ENCODE data around the gene PSKH1.
"Not testable (repeated sequence)": the region's sequence is repeated elsewhere in the genome, so short reads cannot be mapped to it uniquely, and the experiment has no call there.

PSKH1 gene

DNA sequence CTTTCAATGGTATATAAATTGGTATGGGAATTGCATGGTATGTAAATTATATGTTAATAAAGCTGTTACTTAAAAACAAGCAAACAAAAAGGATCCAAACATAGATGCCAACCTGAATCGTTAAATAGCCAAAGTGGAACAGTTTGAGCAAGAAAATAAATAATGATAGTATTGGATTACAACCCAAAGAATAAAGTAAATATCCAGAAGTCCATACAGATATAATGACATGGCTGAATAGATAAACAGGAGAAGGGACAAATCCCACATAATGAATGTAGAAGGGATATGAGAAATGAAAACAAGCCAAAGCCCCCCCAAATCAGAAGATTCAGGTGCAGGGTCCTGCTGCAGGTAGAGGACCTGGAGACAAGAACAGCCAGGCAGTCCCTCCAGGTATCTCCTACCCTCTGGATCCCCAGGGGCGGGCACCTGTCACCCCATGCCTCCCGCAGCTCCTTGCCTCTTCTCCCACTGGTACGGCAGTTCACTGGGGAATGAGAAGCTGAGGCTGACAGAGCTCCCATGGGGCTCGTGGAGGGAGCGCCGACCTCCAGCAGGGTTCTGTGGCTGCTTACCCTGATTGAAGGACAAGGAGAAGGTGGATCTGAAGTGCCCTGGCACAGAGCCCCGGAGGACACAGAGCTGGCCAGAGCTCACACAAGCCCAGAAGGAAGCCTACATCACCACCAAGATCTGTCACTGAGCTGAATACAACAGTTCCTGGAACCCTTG, 60.8 kb downstream of the PSKH1 start:
- in situ Hi-C loops (cut with MboI; ENCODE audit: low sequenced_read_pairs): no loop called here

DNA sequence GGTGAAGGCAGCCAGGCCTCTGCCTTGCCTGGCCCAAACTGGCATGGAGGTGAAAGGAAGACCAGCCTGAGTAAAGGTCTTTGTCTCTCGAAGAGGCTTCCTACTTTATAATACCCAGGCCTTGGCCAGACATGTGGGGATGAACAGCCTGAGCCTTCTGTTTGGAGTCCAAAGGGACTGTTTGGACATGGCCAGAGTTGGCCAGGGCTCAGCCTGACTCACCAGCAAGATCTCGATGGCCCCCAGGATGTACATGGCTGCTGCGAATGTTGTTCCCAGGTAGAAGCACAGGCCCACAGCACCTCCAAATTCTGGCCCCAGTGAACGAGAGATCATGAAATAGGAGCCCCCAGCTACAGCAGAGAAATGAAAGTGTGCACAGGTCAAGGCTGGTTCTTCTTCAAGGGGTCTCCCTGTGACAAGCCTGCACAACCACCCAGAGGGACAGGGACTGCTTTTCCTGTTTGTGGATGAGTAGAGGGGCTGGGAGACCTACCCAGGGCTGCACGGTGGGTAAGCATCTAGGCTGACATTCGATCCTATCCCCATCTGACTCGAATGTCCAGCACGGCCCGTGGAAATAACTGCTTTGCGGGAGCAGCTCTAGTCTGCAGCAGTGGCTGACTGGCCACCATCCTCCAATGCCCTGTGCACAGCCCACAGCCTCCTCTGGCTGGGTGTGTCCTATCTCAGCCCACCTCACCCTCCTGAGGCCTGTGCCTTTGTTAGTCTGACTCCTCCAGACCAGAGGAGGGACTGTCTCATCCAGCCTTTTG, 61.6 kb downstream of the PSKH1 start:
- in situ Hi-C loops (cut with MboI; ENCODE audit: low sequenced_read_pairs): no loop called here

DNA sequence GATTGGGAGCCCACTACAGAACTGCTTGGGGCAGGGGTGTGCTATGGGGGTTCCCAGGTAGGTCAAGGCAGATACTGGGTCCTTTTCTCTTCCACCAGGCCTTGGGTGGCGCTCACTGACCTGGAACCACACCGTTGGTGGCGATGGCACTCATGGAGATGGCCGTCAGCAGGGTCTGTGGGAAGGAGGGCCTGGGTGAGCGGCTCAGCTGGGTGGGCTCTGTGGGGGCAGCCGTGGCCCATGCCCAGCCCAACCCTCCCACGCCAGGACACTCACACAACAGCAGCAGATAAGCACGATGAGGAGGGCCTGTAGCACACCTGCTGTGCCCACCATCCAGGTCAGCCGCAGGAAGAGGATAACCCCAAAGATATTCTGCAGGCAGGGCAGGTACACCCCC, 64.6 kb downstream of the PSKH1 start:
- in situ Hi-C loops (cut with MboI; ENCODE audit: low sequenced_read_pairs): no loop called here

DNA sequence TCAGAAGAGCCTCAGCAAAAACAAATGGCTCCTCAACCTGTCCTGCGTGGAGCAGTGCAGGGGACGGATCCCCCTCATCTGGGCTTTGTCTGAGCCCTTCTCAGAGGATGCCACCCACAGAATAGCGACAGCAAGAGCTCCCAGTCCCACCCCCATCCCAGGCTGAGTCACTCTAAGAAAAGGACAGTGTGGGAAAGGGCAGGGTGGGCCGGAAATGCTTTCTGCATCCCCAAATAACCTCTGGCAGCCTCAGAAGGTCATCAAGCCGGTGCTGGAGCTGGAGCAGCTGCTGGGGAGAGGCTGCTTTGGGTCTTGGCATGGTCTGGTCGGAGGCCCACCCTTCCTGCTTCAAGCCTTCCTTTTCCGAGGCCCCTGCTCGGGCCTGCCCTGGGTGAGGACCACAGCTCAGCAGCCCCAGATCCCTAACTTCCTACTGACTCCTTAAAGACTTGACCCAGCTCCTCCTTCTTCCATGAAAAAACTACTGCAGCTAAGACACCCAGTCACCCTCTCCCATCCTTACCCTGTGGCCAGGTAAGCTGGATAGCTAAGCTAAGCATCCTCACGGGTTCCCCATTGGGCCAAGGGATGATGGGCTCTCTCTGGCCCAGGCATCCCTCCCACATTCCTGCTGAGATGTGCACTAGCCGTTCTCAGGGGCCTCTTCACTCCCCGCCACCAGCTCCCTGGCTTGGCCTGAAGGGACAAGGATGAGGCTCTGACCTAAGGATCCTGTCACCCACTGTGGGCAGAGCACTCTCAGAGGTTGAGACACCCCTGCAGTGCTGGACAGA, 66.7 kb downstream of the PSKH1 start:
- in situ Hi-C loops (cut with MboI; ENCODE audit: low sequenced_read_pairs): no loop called here

DNA sequence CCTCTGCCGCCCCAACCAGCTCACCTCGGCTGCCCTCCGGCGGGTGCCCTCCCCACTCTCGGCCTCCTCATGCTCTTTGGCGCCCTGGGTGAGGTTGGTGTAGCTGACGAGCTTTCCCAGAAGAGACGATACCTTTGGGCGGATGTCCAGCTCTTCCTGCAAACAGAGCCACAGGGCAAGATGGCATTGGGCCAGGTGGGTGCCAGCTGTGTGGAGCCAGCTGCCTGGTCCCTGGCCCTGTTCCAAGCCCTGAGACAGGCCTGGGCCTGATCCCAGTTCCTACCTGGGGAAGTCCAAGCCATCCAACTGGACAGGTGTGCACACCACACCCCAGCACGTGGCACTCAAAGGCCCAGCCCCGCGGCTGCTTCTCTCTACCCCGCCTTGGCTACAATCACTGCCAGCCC, 68.5 kb downstream of the PSKH1 start:
- in situ Hi-C loops (cut with MboI; ENCODE audit: low sequenced_read_pairs): no loop called here

DNA sequence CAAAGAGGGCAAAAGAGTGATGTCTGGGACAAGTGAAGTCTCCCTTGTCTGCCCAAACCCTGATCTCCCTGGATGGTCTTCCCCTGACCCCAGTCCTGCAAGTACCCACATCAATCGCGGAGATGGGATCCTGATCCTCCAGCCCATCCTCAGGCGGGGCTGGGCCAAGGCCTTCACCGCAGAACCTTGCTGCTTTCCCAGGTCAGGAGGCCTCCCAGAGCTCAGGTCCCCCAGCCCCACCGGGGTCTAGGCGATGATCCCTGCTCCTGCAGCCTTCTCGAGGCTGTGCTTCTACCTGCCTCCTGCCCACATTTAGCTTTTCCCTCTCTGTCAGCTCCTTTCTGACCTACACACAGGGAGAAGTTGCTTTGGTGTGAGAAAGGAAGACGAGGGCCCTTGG, 69.1 kb downstream of the PSKH1 start:
- in situ Hi-C loops (cut with MboI; ENCODE audit: low sequenced_read_pairs): no loop called here

DNA sequence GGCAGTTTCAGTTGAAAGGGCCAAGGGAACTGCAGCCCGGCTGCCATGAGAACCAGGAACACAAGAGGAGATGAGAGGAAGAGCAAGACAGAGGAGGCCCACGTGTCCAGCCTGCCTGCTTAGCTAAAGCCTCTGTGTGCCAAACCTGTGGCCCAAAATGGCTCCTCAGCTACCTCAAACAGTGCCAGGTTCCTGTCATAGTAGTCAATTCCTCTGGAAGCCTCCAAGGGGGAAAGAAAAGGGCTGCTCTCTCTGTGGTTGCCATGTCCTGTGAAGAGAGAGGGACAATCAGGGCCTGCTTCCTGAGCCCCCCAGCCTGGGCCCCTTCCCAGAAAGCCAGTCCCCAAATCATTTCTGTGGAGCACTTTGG, 70.2 kb downstream of the PSKH1 start:
- in situ Hi-C loops (cut with MboI; ENCODE audit: low sequenced_read_pairs): no loop called here

DNA sequence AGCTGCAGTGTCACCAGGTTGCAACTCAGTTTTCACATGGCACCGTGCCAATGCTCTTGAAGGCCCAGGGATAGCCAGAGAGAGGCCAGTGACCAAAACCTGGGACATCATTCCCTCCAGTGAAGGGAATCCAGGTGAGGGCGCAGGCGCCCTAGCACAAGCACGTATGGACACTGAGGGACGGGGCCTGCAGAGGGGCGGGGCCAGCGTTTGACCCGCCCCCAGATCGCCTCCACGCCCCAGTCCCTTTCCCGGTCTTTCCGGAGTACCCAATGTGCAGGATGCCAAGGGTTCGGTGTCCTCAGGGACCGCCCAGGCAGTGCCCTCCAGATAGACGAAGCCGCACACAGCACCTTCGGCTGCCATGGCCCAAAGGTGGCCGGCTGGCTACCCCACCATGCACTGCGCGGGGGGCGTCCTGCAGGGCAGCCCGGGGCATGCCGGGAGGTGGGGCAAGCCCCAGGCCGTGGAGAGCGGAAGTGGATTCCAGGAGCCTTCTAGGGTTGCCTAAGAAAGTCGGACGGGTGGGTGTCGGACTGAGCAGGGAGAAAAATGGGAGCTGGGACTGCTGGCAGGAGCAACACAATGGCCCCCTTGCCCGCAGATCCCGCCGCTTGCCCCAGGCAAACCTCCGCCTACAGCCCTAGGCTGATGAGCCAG, 70.7 kb downstream of the PSKH1 start:
- in situ Hi-C loops (cut with MboI; ENCODE audit: low sequenced_read_pairs): no loop called here

DNA sequence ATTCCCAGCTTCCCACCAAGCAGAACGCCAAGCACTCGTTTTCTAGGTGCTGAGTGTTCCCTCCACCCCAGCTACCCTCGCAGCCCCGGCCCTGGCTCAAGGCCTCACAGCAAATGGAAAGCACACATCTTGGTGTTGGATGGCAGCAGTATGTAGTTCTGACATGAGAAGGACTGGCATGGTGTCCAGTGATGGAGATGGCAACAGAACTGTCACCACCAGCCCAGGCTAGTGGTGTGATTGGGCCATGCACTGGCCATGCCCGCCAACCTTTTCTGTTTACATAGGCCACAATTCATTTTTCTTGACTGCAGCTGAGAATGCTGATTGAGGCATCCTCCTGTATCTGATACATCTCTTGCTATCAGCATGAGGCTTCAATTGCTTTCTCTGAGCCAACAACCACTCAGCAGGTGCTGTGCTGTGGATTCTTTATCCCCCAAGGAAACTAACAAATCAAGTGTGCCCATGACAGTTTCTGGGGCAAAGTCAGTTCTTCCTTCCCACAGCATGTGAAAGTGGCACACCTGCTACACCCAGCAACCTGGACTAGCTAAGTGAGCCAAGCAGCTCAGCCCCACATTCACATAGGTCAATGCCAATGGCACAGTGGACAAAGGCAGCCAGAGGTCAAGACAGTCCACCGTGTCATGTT, 71.5 kb downstream of the PSKH1 start:
- in situ Hi-C loops (cut with MboI; ENCODE audit: low sequenced_read_pairs): no loop called here

DNA sequence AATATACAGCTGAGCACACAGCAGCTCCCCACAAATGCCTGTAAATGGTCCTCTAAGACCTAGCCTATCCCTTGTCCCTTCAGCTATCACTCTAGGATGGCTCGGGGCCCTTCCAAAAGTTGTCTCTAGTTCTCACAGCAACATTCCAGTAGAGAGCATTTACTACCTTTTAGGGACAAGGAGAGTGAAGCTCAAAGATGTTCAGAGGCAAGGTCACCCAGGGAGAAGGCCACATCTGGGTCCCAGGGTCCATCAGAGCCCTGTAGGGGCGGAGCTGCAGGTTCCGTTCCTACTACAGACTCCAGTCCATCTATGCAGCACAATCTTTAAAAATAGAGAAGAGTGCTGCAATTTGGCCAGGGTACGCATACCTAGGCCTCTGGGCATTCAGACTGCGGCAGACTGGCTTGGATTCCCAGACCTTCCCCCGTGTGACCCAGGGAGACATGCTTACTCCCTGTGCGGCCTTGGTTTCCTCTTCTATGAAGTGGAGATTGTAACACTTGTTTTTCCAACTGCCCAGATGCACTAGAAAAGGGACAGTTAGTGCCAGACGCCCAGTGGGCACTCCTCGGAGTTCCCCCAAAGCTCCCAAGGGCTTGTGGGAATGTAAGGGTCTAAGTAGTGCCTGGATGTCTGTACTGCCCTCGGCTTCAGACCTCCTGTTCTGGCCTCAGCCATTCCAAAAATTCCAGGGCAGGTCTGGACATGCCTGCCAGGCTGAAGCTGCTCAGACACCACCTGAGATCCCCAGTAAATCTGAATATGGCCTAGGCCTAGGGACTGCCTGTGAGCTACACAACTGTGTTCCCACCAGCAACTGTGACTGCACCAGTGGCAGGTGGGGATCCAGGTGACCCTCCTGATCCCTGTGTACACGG, 72.9 kb downstream of the PSKH1 start:
- in situ Hi-C loops (cut with MboI; ENCODE audit: low sequenced_read_pairs): no loop called here

DNA sequence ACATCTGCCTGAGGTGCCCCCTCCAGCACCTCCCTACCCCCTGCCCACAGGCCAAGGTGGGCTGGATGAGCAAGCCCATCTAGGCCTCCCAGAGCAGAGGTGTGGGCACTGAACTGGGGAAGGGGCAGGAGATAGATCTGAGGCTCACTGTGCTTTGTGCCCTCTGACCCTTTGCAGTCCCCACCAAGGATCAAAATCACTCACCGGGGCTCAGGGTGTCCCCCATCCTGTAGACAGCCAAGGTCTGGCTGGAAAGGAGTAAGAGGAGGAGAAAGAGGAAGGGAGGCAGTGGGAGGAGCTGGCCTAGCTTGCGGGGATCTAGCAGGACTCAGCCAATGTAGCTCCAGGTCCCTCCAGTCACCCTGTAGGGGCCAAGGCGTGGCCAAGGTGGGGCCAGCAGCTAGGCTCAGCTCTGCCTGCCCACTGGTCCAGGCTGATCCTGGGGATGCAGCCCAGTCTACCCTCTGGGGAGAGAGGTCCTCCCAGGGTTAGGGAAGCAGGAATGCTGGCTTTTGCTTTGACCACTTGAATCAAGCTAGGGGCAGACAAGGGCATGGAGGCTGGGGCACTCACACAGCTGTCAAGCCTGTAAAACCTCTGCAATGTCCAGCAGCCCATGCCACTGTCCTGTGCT, 73.6 kb downstream of the PSKH1 start:
- in situ Hi-C loops (cut with MboI; ENCODE audit: low sequenced_read_pairs): no loop called here

DNA sequence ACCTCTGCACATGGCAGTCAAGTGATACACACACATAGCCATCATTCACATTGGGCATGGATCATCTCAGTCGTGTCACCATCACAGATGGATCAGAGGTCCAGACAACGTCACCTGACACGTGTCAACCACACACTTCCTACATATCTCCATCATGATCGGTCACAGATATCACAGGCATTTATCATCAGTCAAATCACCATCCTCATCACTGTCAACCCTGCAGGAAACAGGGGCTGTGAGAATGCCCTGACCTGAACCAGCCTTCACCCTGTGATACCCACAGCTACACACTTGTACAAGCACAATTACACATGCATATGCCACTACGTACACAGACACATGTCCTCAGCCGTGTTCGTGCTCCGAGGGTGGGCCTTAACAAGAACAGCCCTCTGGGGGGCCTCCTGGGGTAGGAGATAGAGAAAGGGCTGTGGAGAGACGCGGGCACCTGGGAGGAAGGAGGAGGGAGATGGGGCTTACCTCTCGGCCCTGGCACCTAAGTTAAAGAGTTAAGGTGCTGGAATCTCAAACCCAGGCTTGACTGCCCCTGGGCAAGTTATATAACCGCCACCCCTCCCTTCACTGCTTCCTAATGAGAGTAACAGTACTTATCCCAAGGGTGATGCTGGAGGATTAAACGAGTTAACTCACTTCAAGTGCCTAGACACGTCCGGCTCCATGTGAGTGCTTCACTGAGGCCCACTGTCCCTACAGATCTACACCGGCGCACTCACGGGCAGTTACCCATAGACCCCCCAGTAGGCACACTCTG, 74.3 kb downstream of the PSKH1 start:
- in situ Hi-C loops (cut with MboI; ENCODE audit: low sequenced_read_pairs): no loop called here

DNA sequence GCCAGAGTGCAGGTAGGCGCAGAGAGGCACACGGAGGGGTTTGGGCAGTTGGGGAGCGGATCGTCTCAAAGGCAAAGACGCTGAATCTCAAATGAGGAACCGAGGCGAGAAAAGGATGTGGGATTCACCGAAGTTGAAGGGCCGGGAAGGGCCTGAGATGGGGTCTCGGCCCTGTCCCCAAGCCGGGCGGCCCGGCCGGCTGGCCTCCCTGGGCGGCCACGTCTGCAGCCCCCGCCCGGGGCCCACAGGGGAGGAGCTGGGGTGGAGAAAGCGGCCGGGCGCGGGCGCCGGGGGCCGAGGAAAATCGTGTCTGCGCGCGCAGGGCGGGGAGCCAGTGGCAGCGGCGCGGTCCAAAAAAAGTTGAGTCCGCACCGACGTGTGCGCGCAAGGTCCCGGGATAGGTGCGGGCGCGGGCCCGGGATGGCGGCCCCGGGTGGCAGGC, 74.9 kb downstream of the PSKH1 start:
- in situ Hi-C loops (cut with MboI; ENCODE audit: low sequenced_read_pairs): no loop called here

DNA sequence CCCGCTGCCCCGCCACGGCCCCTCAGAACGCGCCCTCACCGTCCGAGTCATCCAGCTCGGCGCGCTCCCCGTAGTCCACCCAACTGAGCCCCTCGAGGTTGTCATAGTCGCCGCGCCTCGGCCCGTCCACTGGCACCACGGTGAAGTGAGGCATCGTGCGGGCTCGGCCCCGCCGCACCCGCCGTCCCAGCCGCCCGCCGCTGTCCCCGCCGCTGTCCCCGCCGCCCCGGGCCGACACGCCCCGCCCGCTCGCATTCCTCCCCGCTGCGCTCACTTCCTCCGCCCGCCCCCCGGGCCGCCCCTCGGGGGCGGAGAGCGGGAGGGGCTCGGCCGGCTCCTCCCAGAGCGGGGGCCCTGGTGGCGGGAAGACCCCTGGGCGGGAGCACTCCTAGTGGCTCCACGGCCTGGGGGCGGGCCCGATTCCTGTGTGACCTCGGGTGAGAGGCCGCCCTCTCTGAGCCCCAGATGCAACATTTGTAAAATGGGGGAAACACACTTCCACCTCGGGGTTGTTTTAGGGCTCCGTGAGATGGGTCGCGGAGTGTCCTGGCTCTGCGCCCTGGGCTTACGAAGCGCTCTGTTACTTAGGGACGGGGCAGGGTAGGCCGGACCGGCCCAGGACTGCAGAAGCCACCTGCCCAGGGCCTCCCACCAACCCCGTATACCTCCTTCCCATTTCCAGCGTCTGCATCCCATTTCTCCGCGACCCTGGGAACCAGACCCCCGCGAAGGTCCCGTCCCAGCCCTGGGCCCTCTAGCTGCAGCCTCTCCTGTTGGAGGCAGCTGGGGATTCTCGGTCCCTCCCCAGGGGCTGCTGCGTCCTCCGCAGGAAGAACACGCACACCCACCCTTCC, 75.6 kb downstream of the PSKH1 start, which contains the start of gene SLC12A4:
Gene SLC12A4, minus strand, starts transcription at position 238 of the 854 bp plus-strand sequence. Its CDS starts 84 bp downstream, at position 154.
- in situ Hi-C loops (cut with MboI; ENCODE audit: low sequenced_read_pairs): no loop called here

DNA sequence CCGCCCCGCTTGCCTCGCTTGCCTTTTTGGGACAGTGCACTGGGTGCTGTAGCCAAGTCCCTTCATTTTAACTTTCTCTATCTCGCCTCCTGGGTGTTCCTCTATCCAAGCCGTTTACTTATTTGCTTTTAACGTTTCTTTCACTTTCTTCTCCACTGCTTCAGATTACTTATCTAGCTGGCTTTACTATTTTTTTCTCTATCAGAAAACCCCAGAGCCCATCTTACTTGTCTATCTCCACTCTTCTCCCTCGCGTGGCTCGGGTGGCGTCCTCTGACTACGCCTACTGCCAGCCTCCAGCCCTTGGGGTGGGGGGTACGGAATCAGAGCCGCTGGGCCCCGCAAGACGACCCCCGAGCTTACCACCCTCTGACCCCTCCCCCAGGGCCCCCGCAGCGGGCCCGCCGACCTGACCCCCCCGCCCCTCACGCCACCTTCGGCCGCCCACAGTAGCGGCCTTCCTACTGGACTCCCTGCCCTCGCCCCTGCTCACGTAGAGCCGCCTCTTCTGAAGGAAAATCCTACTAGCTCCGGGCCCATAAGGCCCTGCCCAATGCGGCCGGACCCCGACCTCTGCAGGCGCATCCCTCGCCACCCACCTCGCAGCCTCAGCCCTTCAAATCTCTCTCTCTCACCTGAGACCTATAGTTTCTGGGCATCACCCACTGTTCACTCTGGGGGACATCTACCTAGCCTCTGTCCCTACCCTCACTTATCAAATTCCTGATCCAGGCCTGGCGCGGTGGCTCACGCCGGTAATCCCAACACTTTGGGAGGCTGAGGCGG, 76.4 kb downstream of the PSKH1 start:
- in situ Hi-C loops (cut with MboI; ENCODE audit: low sequenced_read_pairs): no loop called here

DNA sequence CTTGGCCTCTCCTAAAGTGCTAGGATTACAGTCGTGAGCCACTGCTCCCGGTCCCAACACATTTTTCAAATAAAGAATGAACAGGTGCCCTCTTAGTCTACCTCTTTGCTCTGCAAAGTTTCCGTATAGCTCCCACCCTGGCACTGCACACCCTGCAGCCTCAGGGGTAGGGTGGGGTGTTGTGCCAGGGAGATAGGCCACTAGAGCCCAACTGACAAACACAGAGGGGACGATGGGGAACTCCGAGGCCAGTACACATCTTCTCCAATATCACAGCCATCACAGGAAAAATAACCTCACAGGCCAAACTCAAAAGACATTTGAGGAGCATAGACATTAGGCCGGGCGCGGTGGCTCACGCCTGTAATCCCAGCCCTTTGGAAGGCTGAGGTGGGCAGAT, 78.1 kb downstream of the PSKH1 start:
- in situ Hi-C loops (cut with MboI; ENCODE audit: low sequenced_read_pairs): no loop called here

DNA sequence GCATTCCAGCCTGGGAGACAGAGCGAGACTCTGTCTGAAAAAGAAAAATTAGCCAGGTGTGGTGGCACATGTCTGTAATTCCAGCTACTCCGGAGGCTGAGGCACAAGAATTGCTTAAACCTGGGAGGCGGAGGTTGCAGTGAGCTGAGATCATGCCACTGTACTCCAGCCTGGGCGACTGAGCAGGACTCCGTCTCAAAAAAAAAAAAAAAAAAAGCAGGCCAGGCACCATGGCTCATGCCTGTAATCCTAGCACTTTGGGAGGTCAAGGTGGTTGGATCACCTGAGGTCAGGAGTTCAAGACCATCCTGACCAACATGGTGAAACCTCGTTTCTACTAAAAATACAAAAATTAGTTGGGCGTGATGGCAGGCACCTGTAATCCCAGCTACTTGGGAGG, 79.2 kb downstream of the PSKH1 start:
- in situ Hi-C loops (cut with MboI; ENCODE audit: low sequenced_read_pairs): not testable (repeated sequence)
